ENCODE data around the gene STAG1.
"Not testable (repeated sequence)": the region's sequence is repeated elsewhere in the genome, so short reads cannot be mapped to it uniquely, and the experiment has no call there.

STAG1 gene

DNA sequence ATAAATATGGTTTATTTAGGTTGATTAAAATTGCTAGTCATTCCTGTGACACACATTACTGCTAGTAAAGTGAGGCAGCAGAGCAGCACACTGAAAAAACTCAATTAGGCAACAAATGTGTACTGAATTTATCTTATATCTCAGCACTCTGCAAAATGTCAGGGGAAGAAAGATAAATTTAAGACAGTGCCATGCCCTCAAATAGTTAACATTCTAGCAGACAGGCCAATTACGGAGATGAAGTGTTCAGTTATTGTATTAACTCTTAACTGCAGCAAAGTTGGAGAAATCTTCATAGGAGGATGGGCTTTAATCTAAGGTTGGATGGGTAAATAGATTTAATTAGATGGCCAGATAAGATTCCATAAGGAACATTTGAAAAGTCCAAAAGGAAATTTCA lies 374.2 kb downstream of the STAG1 start:
- H3K27ac ChIP-seq (ENCODE audit: low read length) = no peak overlapping the region
- H3K79me2 ChIP-seq (ENCODE audit: low read length) = no peaks in the 10 kb centered on the region
- no peak overlapping the region for H3K9ac ChIP-seq (ENCODE audit: low read length)
- H2AFZ ChIP-seq (ENCODE audit: low read depth, low read length) = no peak overlapping the region
- no peaks in the 10 kb centered on the region for H4K20me1 ChIP-seq (ENCODE audit: insufficient read depth, low read length)
- H3K4me2 ChIP-seq (ENCODE audit: low read length) = no peak overlapping the region
- no peak overlapping the region for H3K4me3 ChIP-seq (ENCODE audit: low read length)
- H3K36me3 ChIP-seq (replicated peaks; ENCODE audit: low read depth, low read length) = no peaks in the 10 kb centered on the region
- H3K9me3 ChIP-seq (ENCODE audit: insufficient read depth, low read length) = no peaks in the 10 kb centered on the region
- TF ChIP-seq, protein P1, sequence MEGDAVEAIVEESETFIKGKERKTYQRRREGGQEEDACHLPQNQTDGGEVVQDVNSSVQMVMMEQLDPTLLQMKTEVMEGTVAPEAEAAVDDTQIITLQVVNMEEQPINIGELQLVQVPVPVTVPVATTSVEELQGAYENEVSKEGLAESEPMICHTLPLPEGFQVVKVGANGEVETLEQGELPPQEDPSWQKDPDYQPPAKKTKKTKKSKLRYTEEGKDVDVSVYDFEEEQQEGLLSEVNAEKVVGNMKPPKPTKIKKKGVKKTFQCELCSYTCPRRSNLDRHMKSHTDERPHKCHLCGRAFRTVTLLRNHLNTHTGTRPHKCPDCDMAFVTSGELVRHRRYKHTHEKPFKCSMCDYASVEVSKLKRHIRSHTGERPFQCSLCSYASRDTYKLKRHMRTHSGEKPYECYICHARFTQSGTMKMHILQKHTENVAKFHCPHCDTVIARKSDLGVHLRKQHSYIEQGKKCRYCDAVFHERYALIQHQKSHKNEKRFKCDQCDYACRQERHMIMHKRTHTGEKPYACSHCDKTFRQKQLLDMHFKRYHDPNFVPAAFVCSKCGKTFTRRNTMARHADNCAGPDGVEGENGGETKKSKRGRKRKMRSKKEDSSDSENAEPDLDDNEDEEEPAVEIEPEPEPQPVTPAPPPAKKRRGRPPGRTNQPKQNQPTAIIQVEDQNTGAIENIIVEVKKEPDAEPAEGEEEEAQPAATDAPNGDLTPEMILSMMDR (IDR thresholded peaks at IDR 0.05; ENCODE audit: low read depth, low read length) = no peak
- H3K27me3 ChIP-seq (ENCODE audit: low read depth, low read length) = no peaks in the 10 kb centered on the region
- H3K4me1 ChIP-seq (ENCODE audit: low read length) = no peaks in the 10 kb centered on the region

- no peak overlapping the region for H3K4me2 ChIP-seq (ENCODE audit: low read length)
- no peaks in the 10 kb centered on the region for H3K79me2 ChIP-seq (ENCODE audit: low read length)
- TF ChIP-seq EZH2phosphoT487 (IDR thresholded peaks at IDR 0.05; ENCODE audit: low read depth) = no peak
- H2AFZ ChIP-seq (ENCODE audit: low read depth, low read length) = no peak overlapping the region
- H4K20me1 ChIP-seq (ENCODE audit: insufficient read depth, low read length) = no peaks in the 10 kb centered on the region
- no peak overlapping the region for H3K9ac ChIP-seq (ENCODE audit: low read length)
- H3K27me3 ChIP-seq (ENCODE audit: low read depth, low read length) = no peaks in the 10 kb centered on the region
- H3K4me1 ChIP-seq (ENCODE audit: low read length) = no peaks in the 10 kb centered on the region
- H3K4me3 ChIP-seq (ENCODE audit: low read length) = no peak overlapping the region
- H3K27ac ChIP-seq (ENCODE audit: low read length) = no peak overlapping the region
- no peaks in the 10 kb centered on the region for H3K36me3 ChIP-seq (replicated peaks; ENCODE audit: low read depth, low read length)
- no peaks in the 10 kb centered on the region for H3K9me3 ChIP-seq (ENCODE audit: insufficient read depth, low read length)
These were observed 374.7 kb downstream of the STAG1 start for GRCh38 chr3:136377508-136377907.

DNA sequence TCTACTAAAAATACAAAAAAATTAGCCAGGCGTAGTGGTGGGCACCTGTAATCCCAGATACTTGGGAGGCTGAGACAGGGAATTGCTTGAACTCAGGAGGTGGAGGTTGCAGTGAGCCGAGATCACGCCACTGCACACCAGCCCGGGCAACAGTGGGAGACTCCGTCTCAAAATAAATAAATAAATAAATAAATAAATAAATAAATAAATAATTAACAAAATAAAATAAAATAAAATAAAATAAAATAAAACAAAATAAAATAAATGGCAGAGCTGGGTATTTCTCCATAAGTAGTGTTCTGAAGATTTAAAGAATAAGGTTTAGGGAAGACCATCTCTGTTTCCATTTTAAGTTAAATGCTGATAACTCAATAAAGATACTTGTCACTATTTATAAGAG lies 376.4 kb downstream of the STAG1 start:
- not testable (repeated sequence) for H3K36me3 ChIP-seq (replicated peaks; ENCODE audit: low read depth, low read length); H3K27ac ChIP-seq (ENCODE audit: low read length); H3K4me3 ChIP-seq (ENCODE audit: low read length); H3K9me3 ChIP-seq (ENCODE audit: insufficient read depth, low read length); H4K20me1 ChIP-seq (ENCODE audit: insufficient read depth, low read length); H3K4me1 ChIP-seq (ENCODE audit: low read length); H3K9ac ChIP-seq (ENCODE audit: low read length); H2AFZ ChIP-seq (ENCODE audit: low read depth, low read length); H3K27me3 ChIP-seq (ENCODE audit: low read depth, low read length); H3K4me2 ChIP-seq (ENCODE audit: low read length); H3K79me2 ChIP-seq (ENCODE audit: low read length)

GRCh38 chr3:136366289-136366688 lies 385.9 kb downstream of the STAG1 start:
- Histone ChIP-seq H3K4me1 (ENCODE audit: low read length) (no peaks in the 10 kb centered on the region), H3K9me3 (ENCODE audit: insufficient read depth, low read length) (no peaks in the 10 kb centered on the region), H2AFZ (ENCODE audit: low read depth, low read length) (no peak overlapping the region), H3K79me2 (ENCODE audit: low read length) (no peaks in the 10 kb centered on the region), H3K9ac (ENCODE audit: low read length) (no peak overlapping the region), H3K27ac (ENCODE audit: low read length) (no peak overlapping the region), H3K27me3 (ENCODE audit: low read depth, low read length) (no peaks in the 10 kb centered on the region), H4K20me1 (ENCODE audit: insufficient read depth, low read length) (no peaks in the 10 kb centered on the region), H3K4me2 (ENCODE audit: low read length) (no peak overlapping the region), H3K4me3 (ENCODE audit: low read length) (no peak overlapping the region), H3K36me3 (replicated peaks; ENCODE audit: low read depth, low read length) (peaks cover 6% of the 10 kb centered on the region)
- TF ChIP-seq, protein P1 (IDR thresholded peaks at IDR 0.05; ENCODE audit: low read depth, low read length) = no peak

- no peak for TF ChIP-seq EZH2phosphoT487 (IDR thresholded peaks at IDR 0.05; ENCODE audit: low read depth)
- TF ChIP-seq, protein P1 (IDR thresholded peaks at IDR 0.05; ENCODE audit: low read depth, low read length) = no peak
- Histone ChIP-seq H3K4me3 (ENCODE audit: low read length) (no peak overlapping the region), H3K27me3 (ENCODE audit: low read depth, low read length) (no peaks in the 10 kb centered on the region), H4K20me1 (ENCODE audit: insufficient read depth, low read length) (no peaks in the 10 kb centered on the region), H3K79me2 (ENCODE audit: low read length) (no peaks in the 10 kb centered on the region), H3K9me3 (ENCODE audit: insufficient read depth, low read length) (no peaks in the 10 kb centered on the region), H3K4me1 (ENCODE audit: low read length) (peaks cover 8% of the 10 kb centered on the region), H3K4me2 (ENCODE audit: low read length) (no peak overlapping the region), H2AFZ (ENCODE audit: low read depth, low read length) (no peak overlapping the region), H3K36me3 (replicated peaks; ENCODE audit: low read depth, low read length) (peaks cover 5% of the 10 kb centered on the region), H3K9ac (ENCODE audit: low read length) (no peak overlapping the region), H3K27ac (ENCODE audit: low read length) (no peak overlapping the region)
These were observed 398.7 kb downstream of the STAG1 start for GRCh38 chr3:136353461-136353860.

All from OCI-LY3 (cell line).